HG03108 (cell line): Measurements from ENCODE around the gene NEURL2.

Source experiments
- ATAC-seq: cut with Tn5 transposase; IDR thresholded peaks from one replicate; pipeline ENCODE4 v1.9.1; 2021; ENCODE audit warnings: moderate library complexity; ENCODE audit not compliant: unreplicated experiment

The NEURL2 gene

DNA sequence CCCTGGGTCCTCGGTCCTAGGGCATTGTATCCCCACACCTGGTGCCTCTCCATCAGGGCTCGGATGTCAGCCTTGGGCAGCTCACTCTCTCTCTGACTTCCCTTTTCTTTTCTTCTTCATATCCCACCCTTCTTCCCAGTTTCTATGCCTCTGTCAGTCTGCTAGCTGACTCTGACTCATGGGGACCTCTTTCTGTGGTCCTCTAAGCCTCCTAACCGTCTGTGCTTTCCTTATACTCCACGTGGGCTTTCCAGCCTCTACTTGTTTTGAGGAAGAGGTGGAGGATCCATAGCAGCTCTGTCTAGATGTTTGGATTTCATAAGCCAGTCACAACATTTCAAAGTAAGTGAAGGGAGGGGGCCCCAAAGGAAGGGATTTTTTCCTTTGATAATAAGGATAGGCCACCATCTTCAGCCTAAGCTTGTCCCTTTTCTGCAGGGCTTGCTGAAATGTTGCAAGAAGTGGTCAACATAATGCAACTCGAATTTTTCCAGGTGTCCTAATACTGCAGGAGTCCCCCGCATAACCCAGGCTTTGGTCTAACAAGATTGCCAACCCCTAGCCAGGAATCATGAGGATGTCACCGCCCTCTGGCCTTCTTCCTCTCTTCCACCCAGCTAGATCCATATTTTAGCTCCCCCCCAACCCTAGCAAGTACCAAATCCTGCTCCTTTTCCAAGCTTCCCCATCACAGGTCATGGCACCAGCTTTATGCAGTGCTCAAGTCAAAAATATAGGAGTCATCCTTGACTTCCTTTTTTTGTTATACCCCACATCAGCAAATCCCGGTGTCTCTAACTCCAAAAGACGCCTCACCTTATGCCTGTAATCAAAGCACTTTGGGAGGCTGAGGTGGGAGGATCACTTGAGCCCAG is 29.7 kb upstream of the NEURL2 start:
- no peak for ATAC-seq

DNA sequence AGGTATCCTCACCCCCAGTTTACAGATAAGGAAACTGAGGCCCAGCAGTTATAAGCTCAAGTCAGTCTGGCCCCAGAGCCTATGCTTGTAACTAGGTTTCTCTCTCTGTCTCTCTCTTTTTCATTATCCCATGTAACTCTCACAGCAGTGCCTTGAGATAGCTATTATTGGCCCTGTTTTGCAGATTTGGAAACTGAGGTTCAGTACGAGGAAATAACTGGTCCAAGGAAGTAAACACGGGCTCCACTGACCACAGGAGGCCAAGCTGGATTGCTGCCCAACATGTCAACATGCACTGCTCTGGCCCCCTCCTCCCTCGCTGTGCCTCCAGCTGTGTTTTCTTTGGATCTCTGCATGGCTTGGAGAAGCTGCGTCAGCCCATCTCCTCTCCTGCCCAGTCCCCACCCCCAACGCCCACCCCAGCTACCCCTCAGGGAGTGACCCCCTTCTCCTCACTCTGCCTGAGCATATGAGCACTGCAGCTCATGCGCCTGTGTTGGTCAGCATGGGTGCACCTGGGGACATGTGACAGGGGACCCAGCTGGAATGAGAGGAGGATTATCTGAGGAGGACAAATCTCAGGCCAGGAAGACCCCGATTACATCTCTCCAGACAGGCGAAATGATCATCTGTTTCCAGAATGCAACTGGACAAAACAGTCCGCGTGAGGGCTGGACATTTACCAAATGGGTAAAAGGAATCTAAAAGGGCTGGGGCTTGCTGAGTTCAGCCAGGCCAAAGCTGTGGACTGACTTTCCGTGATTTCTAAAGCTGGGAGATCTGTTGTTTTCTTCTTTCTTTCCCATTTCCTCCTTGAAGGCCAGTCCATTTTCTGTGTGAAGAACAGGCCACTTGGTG is 28.8 kb upstream of the NEURL2 start:
- ATAC-seq, result no peak

DNA sequence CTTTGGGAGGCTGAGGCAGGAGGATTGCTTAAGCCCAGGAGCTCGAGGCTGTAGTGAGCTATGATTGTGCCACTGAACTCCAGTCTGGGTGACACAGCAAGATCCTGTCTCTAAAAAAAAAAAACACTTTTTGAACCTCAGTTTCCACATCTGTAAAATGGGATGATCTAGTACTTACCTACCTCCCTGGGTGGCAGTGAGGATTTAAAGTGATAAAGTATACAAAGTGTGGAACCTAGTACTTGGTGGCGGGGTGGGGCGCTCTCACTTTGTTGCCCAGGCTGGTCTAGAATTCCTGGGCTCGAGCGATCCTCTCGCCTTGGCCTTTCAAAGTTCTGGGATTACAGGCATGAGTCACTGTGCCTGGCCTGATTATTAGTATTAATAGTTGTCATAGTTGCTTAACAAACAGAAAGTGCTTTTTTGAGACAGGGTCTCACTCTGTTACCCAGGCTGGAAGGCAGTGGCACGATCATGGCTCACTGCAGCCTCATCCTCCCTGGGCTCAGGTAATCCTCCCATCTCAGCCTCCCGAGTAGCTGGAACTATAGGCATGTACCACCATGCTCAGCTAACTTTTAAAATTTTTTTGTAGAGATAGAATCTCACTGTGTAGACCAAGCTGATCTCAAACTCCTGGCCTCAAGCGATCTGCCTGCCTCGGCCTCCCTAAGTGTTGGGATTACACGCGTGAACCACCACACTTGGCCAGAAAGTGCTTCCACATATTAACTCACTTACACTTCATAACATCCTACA is 27.9 kb upstream of the NEURL2 start:
- no peak for ATAC-seq

DNA sequence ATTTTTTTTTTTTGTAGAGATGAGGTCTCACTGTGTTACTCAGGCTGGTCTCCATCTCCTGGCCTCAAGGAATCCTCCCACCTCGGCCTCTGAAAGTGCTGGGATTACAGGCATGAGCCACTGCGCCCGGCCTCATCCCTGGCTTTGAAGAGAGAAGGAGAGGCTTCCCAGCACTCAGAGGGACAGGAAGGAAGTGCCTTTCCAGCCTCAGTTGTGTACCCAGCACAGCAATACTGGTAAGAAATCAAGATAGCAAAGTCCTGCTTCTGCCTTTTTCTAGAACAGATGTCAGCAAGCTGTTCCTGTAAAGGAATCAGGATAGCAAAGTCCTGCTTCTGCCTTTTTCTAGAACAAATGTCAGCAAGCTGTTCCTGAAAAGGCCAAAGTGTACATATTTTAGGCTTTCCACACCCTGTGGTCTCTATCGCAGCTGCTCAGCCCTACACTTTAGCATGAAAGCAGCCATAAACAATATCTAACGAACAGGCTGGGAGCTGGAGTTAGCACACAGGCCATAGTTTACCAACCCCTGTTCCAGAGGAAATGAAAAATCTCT is 27.3 kb upstream of the NEURL2 start:
- ATAC-seq, result no peak

DNA sequence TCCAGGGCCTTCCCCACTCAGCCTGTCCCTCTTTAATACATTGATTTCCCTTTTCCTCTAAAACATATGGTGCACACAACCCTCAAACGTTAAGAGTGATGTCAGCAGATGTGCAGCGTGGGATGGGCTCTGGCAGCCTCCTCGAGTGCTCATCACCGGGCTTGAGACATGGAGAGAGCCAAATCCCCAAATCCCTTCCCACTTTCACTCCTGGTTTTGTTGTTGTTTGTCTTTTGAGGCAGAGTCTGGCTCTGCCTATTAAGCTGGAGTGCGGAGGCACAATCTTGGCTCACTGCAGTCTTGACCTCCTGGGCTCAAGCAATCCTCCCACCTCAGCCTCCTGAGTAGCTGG is 26.8 kb upstream of the NEURL2 start:
- ATAC-seq, result no peak

DNA sequence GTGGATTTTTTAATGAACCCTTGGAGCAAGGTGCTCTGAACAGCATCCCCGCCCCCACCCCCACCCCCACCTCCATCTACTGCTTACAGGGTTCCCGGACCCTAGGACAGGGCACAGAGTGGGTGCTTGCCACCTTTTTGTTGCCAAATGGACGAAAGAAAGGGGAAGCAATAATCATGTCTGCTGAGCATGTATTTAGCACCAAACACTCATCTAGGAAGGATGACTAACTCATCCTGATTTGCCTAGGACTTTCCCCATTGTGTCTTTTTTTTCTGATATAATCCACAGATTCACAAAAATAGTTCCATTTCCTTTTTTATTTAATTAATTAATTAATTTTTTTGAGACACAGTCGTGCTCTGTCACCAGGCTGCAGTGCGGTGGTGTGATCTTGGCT is 22.1 kb upstream of the NEURL2 start:
- ATAC-seq, result no peak

DNA sequence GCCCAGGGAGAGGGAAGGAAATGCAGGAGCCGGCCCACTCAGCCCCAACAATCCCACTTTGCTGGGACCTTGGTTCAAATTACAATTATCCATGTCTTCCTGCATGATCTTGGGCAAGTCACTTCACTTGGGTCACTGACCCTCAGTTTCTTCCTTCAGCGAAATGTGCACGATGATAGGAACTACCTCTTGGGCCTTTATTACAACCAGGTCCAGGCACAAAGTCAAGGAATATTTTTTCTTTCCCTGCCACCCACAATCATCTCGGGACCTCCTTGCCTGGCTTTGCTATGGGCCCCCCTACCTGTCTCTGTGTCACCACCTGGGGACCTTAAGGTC is 21.3 kb upstream of the NEURL2 start:
- no peak for ATAC-seq

DNA sequence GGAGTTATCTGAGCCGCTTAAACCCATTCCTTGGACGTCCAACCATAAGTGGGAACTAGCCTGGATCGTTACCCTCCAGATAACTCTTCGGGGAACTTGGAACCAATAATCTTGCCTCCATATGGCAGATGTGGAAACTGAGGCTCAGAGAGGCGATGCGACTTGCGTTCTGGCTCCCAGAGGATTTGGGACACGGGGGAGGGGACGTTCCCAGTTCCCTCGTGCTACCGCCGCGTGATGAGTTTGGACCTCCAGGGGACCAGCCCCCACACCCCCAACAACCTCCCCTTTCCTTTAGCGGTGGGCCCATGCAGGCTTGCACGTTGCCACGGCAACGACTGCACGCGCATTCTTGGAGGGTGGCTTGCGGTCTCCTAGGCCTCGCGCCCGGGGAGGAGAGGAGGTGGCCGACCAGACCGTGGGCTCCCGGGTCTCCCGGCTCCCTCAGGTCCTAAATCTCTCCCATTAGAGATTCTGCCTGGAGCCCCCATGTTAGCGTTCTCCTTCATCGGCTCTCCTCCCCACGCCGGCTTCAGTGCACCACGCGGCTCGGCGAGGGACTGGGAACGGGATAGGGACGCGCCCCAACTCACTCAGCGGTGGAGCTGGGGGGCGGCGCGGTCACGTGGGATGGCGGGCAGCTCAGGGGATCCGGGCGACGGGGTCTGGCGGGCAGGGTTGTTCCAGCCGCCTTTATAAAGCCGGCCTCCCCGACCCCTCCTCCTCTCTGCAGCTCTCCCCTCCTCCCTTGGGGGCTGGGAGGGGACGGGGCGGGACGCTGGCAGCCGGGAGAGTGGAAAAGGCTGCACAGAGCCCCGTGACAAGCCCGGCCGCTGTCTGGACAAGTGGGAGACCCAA is 20.7 kb upstream of the NEURL2 start, which contains the start of gene PLTP:
Gene PLTP (minus strand): TSS at position 670 of the 858 bp plus-strand sequence. CDS start 703 bp downstream, outside the sequence.
- ATAC-seq, result no peak

DNA sequence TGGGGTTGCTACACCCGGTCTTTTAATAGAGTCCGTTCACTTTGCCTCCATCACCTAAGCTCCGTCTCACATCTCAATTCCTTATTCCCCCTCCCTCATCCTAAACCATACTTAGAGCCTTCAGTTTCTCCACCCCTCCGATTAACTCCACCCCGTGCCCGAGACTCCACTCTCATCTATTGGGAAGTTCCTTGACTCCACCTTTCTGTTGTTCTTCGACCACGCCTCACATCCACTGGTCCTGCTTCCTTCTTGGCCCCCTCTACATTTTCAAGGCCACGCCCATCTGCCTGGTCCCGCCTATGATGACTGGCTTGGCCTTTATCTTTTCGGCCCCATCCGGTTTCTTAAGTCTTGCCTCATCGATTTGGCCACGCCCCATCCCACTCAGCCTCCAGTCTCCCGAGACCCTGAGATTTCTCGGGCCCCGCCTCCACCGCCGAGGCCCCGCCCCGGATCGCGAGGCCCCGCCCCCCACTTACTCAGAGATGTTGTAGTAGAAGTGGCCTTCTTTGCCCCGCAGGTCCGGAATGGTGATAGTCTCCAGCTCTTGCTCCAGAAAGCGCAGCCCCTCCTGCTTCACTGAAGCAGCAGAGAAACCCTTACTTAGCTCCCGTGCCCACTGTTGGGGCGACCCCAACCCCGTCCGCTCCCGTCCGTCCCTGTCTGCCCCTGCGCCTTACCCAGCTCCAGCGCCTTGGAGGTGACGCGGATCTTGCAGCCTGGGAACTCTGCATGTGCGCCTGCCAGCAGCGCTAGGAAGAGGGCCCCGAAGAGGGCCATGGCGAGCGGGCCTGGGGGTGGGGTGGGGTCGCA is 19.9 kb upstream of the NEURL2 start:
- peak; percentile 91 for ATAC-seq

DNA sequence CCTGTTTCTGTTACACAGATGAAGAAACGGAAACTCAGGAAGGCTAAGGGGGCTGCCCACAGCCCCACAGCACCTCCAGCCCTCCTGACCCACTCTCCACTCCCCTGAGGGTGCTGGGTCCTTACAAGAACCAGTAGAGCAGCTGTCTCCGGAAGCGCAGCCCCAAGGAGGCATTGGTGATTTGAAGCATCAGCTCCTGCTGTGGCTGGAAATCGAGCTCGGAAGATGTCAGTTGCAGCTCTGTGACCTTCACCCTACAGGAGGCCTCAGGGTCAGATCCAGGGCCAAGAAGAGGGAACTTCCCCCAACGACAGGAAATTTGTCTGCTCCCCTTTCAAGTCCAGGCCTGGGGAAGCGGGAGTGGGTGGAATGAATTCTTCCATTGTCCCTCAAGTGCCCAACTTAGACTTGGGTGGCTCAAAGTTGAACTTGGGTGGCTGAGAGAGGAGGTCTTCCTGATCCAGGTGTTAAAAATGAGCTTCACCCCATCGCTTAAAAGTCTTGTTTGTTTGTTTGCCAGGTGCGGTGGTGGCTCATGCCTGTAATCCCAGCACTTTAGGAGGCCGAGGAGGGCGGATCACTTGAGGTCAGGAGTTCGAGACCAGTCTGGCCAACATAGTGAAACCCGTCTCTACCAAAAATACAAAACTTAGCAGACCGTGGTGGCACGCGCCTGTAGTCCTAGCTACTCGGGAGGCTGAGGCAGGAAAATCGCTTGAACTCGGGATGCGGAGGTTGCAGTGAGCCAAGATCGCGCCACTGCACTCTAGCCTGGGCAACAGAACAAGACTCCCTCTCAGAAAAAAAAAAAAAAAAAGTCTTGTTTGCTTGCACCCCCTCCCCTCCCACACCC is 19.0 kb upstream of the NEURL2 start:
- ATAC-seq, result no peak

DNA sequence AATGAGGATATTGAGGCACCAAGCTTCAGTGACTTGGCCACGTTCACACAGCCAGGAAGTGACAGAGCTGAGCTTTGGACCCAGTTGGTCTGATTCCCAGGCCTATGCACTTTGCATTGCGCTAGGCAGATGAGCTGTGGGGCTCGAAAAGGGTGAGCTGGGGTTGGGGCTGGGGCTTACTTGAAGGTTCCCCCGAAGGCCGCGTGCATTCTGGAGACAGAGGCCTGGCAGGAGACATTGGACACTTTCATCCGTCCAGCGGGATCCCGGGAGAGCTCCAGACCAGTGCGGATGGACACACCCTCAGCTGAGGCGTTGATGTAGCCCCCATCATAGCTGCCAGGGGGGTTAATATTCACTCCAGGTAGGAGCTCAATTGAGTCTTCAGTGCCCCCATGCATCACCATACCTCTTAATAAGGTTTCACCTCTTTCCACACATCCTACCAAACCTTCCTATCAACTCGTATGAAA is 18.4 kb upstream of the NEURL2 start:
- no peak for ATAC-seq

DNA sequence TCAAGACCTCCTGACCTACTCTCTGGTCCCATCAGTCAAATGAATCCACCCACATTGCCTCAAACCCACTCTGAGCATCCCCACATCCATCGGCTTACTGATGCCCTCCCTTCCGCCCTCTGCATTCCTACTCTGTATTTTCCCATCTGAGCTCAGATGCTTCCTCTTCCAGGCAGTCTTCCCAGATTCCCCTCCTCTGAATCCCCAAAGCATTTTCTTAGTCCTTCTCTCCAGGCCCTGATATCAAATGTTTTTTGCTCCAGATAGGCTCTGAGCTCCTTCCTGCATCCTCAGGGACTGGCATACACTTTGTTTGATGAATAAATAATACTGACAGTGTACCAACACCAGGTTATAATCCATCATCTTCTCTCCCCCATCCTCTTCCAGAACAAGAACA is 17.1 kb upstream of the NEURL2 start:
- no peak for ATAC-seq

DNA sequence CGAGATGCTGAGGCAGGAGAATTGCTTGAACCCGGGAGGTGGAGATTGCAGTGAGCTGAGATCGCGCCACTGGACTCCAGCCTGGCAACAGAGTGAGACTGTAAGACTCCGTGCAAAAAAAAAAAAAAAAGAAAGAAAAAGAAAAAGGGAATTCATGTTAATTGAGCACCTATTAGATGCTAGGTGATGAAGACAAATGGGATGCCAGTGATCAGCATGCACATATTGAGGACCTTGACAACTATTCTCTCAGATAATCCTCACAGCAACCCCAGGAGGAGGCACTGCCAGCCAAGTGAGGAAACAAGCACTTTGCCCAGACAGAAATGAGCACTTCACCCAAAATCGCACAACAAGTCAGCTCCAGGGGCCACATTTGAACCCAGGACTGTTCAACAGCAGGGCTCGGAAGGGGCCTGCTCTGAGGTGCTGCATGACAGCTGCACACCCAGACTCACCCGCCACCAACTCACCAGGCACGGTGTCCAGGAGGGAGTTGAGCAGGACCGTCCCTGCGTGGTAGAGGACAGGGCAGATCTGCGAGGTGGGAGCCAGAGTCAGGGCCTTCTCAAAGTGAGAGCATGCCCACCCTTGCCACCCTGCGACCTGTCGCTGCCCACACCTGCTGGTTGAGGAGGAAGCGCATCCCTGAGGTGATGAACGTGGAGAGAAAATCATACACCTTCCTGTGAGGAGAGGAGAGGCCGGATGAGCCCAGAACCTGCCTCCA is 16.4 kb upstream of the NEURL2 start:
- ATAC-seq, result no peak

DNA sequence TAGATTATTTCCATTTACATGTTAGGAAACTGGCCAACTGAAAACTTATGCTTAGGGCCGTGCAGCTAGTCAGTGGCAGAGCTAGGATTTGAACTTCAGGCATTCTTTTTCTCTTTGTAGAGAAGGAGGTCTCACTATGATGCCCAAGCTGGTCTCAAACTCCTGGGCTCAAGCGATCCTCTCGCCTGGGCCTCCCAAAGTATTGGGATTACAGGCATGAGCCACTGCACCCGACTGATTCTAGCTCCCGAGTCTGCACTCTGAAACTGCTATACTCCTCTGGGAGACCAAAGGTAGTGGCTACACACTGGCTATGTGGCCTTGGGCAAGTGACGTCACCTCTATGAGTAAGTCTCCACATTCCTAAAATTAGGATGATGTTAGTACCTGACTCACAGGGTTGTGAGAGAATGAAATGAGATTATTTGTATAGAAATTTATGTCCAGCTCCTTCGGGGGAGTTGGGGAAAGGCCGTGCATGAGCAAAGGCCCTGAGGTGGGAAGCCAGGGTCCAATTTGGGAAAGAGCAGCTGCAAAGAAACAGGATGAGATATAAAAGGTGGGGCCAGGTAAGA is 14.6 kb upstream of the NEURL2 start:
- no peak for ATAC-seq

DNA sequence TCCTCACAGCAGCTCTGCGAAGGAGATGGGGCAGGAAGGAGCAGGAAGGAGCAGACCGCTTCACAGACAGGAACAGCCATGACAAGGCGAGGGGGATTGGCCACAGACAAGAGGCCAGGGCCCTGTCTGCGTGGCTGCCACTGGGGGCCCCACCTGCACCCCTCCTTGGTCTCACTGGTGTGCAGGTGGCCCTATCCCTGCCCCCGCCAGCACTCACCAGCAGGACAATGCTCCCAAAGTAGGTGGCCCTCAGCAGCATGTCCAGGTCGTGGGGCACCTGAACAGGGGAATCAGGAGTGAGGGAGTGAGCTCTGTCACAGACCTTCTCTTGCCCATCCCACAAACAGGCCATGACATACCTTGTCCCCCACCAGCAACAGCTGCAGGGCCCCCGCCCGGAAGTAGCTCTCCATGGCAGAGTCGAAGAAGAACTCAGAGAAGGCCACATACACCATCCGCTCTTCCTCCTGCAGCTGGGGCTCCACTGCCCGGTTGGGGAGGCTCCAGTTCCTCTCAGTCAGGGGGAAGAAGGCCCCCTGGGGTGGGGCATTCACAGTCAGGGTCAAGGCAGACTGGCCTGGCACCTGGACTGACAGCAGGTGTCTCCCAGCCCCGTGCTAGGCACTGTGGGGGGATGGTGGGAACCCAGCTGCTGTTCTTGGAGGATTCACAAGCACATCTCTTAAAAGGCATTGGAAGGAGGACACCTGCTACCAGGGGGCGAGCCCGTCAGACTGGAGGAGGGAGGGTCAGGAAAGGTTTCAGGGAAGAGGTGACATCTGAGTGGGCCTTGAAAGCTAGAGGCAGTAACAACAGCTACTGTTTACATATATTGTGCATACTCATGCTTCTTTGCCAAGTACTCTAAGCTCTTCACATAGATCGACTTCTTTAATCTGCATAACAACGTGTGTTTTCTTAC is 13.8 kb upstream of the NEURL2 start:
- ATAC-seq, result no peak

DNA sequence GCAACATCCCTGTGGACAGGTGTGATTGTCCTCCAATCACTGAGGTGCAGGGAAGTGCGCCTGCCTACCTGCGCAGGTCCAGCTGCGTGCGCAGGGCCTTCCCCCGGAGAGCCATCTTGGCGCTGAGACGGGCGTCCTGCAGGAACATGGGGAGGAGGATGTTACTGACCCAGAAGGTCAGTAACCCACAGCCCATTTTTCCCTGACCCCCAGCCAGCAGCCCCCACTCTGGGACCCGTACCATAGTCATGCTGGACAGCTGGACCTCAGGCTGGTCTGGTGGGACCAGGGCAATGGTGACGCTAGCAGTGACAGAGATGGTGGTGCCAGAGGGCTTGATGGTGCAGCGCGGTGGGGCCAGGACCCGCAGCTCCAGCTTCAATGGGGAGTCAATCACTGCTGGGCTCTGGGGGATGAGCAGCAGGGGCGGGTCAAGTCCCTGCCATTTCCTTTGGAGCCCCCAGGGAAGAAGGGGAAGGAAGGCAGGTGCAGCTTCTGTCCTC is 11.2 kb upstream of the NEURL2 start:
- ATAC-seq, result no peak
